Hepatocyte (in vitro differentiated cells): ENCODE results near the gene IGSF23. TPM values are rescaled to one million over a fixed set of nuclear protein-coding genes. Genes with fewer than 3 reads are reported as not detected.
"Not testable (repeated sequence)": the region's sequence is repeated elsewhere in the genome, so short reads cannot be mapped to it uniquely, and the experiment has no call there.

ENCODE experiments used
- DNase-seq: peaks from one replicate; pipeline ENCODE4 v3.0.0-alpha.2; 2016; ENCODE audit warnings: low spot score
- H2AFZ ChIP-seq: fragments of 200-600 bp; sonication (generic); 2 replicates; pipeline ENCODE4 v1.6.0; 2016; ENCODE audit warnings: antibody characterized with exemption, mild to moderate bottlenecking
- H3K27ac ChIP-seq: fragments of 200-600 bp; sonication (generic); 2 replicates; pipeline ENCODE4 v1.5.1; 2016; ENCODE audit warnings: mild to moderate bottlenecking
- H3K27me3 ChIP-seq: fragments of 200-600 bp; sonication (generic); 2 replicates; pipeline ENCODE4 v1.6.1; 2016
- H3K36me3 ChIP-seq: fragments of 200-600 bp; sonication (generic); replicated peaks from 2 replicates; pipeline ENCODE4 v1.5.1; 2016; ENCODE audit warnings: low read depth; ENCODE audit not compliant: insufficient read depth
- H3K4me1 ChIP-seq: fragments of 200-600 bp; sonication (generic); 2 replicates; pipeline ENCODE4 v1.5.1; 2016; ENCODE audit warnings: mild to moderate bottlenecking, moderate library complexity; ENCODE audit not compliant: insufficient read depth
- H3K4me2 ChIP-seq: fragments of 200-600 bp; sonication (generic); 2 replicates; pipeline ENCODE4 v1.6.0; 2016
- H3K4me3 ChIP-seq: fragments of 200-600 bp; sonication (generic); 2 replicates; pipeline ENCODE4 v1.5.1; 2016; ENCODE audit warnings: mild to moderate bottlenecking
- H3K79me2 ChIP-seq: fragments of 200-600 bp; sonication (generic); 2 replicates; pipeline ENCODE4 v1.6.0; 2017; ENCODE audit warnings: mild to moderate bottlenecking
- H3K9me2 ChIP-seq: fragments of 200-600 bp; sonication (generic); replicated peaks from 2 replicates; pipeline ENCODE4 v1.6.0; 2017; ENCODE audit warnings: mild to moderate bottlenecking; ENCODE audit not compliant: insufficient read depth
- H3K9me3 ChIP-seq: fragments of 200-600 bp; sonication (generic); 2 replicates; pipeline ENCODE4 v1.5.1; 2016; ENCODE audit warnings: low read depth, mild to moderate bottlenecking
- H4K20me1 ChIP-seq: fragments of 200-600 bp; sonication (generic); 2 replicates; pipeline ENCODE4 v1.6.0; 2016; ENCODE audit warnings: mild to moderate bottlenecking; ENCODE audit not compliant: insufficient read depth, poor library complexity, severe bottlenecking
- EZH2 ChIP-seq: fragments of 200-600 bp; sonication (generic); IDR thresholded peaks from 2 replicates; pipeline ENCODE4 v1.6.1; 2016; ENCODE audit warnings: antibody characterized with exemption, mild to moderate bottlenecking, borderline replicate concordance
- EZH2phosphoT487 ChIP-seq: fragments of 200-600 bp; sonication (generic); IDR thresholded peaks from one replicate; pipeline ENCODE4 v1.6.1; 2018; ENCODE audit warnings: antibody characterized with exemption, mild to moderate bottlenecking, low read depth, moderate library complexity; ENCODE audit not compliant: unreplicated experiment, severe bottlenecking
- WGBS: methylation state at CpG from one replicate; pipeline ENCODE4 v1.1.6; 2016; ENCODE audit warnings: low lambda C conversion rate; ENCODE audit errors: missing lambda C conversion rate; 5-methylcytosine and 5-hydroxymethylcytosine counted together
- polyA plus RNA-seq: library from polyadenylated mRNA; unstranded; fragments of >200 nt; fragmentation: Nextera tagmentation; extraction: Ambion mirVana; gene quantifications from 2 replicates; pipeline ENCODE4 v1.2.1, GENCODE V29; 2016
- total RNA-seq: library from RNA; depleted of rRNA; stranded (reverse); fragments of >200 nt; gene quantifications from 2 replicates; pipeline ENCODE4 v1.2.3, GENCODE V29; 2014
- TF ChIP-seq, protein P1 (sequence below): fragments of 200-600 bp; sonication (generic); IDR thresholded peaks from 2 replicates; pipeline ENCODE4 v1.5.1; 2016; ENCODE audit warnings: antibody characterized with exemption, mild to moderate bottlenecking; ENCODE audit not compliant: poor library complexity

Gene IGSF23
- total and polyA plus RNA-seq, 2 experiments from 2014 or later, result 2.1 to 3.8 TPM

DNA sequence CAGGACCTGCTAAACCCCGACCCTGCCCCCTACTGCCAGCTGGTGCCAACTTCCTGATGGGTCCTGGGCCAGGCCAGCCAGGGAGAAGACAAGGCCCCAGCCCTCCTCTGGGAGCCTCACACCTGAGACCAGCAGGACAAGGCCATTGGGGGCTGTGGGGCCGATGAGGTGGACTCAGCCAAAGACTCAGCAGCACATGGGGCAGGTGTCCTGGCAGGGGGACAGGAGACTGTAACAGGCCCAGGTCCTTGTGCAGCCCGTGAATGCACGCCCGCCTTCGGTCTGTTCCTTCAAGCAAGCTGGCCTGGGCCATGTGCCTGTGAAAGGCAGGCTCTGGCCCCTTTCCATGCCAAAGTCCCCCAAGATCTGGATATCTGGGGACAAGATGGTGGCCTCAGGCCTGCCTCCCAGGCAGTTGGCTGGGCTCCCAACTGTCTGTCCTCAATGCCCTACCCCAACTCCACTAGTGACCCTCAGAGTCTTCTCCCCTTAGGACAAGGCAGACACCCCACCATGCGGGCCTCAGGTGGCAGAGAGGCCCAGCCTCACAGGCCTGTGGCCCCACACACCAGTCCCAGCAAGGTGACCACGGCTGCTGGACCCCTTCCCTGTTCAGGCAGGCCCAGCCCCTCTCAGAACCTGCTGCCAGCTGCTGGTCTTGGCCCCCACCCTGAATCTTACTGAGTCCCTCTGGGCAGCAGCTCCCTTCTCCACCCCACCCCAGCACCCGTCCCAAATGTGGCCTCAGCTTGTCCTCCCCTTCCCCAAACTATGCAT lies 70.3 kb downstream of the IGSF23 start:
- no peaks in the 10 kb centered on the region for H3K36me3 ChIP-seq
- DNase-seq, result no peak
- H3K79me2 ChIP-seq, result no peaks in the 10 kb centered on the region
- no peaks in the 10 kb centered on the region for H4K20me1 ChIP-seq
- 86% methylated on average over 8 of the region's 9 CpGs for WGBS
- H3K4me1 ChIP-seq, result no peaks in the 10 kb centered on the region
- no peaks in the 10 kb centered on the region for H3K9me3 ChIP-seq
- no peak overlapping the region for H2AFZ ChIP-seq
- no peaks in the 10 kb centered on the region for H3K9me2 ChIP-seq
- H3K4me2 ChIP-seq, result no peak overlapping the region
- TF ChIP-seq, protein P1, sequence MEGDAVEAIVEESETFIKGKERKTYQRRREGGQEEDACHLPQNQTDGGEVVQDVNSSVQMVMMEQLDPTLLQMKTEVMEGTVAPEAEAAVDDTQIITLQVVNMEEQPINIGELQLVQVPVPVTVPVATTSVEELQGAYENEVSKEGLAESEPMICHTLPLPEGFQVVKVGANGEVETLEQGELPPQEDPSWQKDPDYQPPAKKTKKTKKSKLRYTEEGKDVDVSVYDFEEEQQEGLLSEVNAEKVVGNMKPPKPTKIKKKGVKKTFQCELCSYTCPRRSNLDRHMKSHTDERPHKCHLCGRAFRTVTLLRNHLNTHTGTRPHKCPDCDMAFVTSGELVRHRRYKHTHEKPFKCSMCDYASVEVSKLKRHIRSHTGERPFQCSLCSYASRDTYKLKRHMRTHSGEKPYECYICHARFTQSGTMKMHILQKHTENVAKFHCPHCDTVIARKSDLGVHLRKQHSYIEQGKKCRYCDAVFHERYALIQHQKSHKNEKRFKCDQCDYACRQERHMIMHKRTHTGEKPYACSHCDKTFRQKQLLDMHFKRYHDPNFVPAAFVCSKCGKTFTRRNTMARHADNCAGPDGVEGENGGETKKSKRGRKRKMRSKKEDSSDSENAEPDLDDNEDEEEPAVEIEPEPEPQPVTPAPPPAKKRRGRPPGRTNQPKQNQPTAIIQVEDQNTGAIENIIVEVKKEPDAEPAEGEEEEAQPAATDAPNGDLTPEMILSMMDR, result no peak
- no peak for TF ChIP-seq EZH2phosphoT487
- no peak for TF ChIP-seq EZH2
- H3K4me3 ChIP-seq, result no peak overlapping the region
- H3K27me3 ChIP-seq, result no peaks in the 10 kb centered on the region
- H3K27ac ChIP-seq, result no peak overlapping the region

DNA sequence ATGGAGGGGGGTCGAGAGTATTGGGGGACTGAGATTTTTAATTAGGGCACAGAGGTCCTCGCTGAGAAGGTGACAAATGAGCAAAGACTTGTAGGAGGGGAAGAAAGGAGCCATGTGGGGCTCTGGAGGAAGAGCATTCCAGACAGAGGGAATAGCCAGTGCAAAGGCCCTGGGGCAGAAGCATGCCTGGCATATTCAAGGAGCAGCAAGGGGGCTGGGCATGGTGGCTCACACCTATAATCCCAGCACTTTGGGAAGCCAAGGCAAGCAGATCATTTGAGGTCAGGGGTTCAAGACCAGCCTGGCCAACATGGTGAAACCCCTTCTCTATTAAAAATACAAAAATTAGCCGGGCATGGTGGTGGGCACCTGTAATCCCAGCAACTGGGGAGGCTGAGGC lies 71.0 kb downstream of the IGSF23 start:
- not testable (repeated sequence) for H3K4me2 ChIP-seq, H3K4me3 ChIP-seq, DNase-seq, H3K4me1 ChIP-seq, H4K20me1 ChIP-seq, H3K36me3 ChIP-seq, H2AFZ ChIP-seq, H3K9me3 ChIP-seq, H3K79me2 ChIP-seq, H3K9me2 ChIP-seq, H3K27me3 ChIP-seq
- H3K27ac ChIP-seq, result peak overlapping the region; percentile 31
- WGBS, result 96% methylated on average over 3 of the region's 3 CpGs

DNA sequence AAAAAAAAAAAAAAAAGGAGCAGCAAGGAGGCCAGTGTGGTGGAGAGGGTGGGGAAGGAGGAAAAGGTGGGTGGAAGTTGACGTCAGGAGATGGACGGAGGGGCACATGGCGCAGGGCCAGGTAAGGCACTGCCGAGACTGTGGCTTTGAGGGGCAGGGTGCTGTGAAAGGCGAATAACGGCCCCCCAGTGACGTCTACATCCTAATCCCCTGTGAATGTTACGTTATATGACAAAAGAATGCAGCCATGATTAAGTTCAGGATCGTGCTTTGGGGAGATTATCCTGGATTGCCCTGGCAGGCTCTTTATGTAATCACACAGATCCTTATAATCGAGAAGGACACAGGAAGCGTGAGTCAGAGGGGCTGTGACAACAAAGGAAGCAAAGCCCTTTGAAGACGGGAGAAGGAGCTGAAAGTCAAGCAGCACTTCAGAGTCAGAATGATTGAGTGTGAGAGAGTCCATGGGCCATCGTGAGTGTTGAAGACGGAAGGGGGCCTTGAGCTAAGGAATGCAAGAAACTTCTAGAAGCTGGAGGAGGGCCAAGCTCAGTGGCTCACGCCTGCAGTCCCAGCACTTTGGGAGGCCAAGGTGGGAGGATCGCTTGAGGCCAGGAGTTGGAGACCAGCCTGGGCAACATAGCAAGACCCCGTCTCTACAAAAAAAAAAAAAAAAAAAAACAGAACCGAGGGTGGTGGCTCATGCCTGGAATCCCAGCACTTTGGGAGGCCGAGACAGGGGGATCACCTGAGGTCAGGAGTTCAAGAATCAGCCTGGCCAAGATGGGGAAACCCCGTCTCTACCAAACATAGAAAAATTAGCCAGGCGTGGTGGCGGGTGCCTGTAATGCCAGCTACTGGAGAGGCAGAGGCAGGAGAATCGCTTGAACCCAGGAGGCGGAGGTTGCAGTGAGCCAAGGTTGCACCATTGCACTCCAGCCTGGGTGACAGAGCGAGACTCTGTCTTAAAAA lies 71.8 kb downstream of the IGSF23 start:
- H2AFZ ChIP-seq, result no peak overlapping the region
- peak; percentile 72 for DNase-seq
- no peak overlapping the region for H3K4me2 ChIP-seq
- H3K36me3 ChIP-seq, result no peaks in the 10 kb centered on the region
- H3K4me1 ChIP-seq, result peaks cover 5% of the 10 kb centered on the region
- H3K9me3 ChIP-seq, result no peaks in the 10 kb centered on the region
- no peaks in the 10 kb centered on the region for H4K20me1 ChIP-seq
- whole genome bisulfite sequencing, result 58% methylated on average over 23 of the region's 25 CpGs
- H3K9me2 ChIP-seq, result no peaks in the 10 kb centered on the region
- no peaks in the 10 kb centered on the region for H3K27me3 ChIP-seq
- peak overlapping the region; percentile 31 for H3K27ac ChIP-seq
- no peak for TF ChIP-seq EZH2phosphoT487
- no peak for TF ChIP-seq EZH2
- TF ChIP-seq, protein P1, result no peak
- no peaks in the 10 kb centered on the region for H3K79me2 ChIP-seq
- H3K4me3 ChIP-seq, result no peak overlapping the region

DNA sequence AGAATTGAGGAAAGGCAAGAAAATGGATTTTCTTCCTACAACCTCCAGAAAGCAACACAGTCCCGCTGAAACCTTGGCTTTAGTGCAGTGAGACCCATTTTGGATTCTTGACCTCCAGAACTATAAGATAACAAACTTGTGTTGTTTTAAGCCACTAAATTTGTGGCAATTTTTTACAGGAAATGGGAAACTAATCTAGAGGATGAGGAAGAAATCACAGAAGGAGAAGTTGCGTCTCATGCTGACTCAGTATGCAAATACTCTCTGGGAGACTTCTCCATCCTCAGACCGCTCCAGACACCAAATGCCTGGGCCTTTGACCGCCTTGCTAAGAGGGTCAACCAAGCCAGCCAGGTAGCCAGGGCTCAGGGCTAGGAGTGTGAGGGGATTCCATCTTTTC lies 72.5 kb downstream of the IGSF23 start:
- TF ChIP-seq EZH2 (no peak), EZH2phosphoT487 (no peak)
- TF ChIP-seq, protein P1, result no peak
- Histone ChIP-seq H3K4me2 (no peak overlapping the region), H2AFZ (no peak overlapping the region), H3K4me1 (peaks cover 5% of the 10 kb centered on the region), H4K20me1 (no peaks in the 10 kb centered on the region), H3K9me3 (no peaks in the 10 kb centered on the region), H3K79me2 (no peaks in the 10 kb centered on the region), H3K9me2 (no peaks in the 10 kb centered on the region), H3K27ac (peak overlapping the region; percentile 31), H3K27me3 (no peaks in the 10 kb centered on the region), H3K36me3 (no peaks in the 10 kb centered on the region), H3K4me3 (no peak overlapping the region)
- DNase-seq, result no peak
- 89% methylated on average over 4 of the region's 4 CpGs for WGBS
